Parietal lobe (tissue), 2 donors: Measurements from ENCODE around the gene RBM34. TPM values are rescaled to one million over a fixed set of nuclear protein-coding genes. Genes with fewer than 3 reads are reported as not detected.
A peak's percentile ranks its signal among the peaks of the same experiment; 100 is the strongest.

Source experiments
- small RNA-seq: library from RNA; depleted of rRNA; stranded (forward); fragments of <200 nt; gene quantifications from one replicate; pipeline ENCODE3, GENCODE V24; 2014; ENCODE audit warnings: low replicate concordance
- total RNA-seq: library from RNA; depleted of rRNA; stranded (reverse); fragments of >200 nt; gene quantifications from one replicate; pipeline ENCODE4 v1.2.3, GENCODE V29; 2014

Gene RBM34
- 43.5 TPM for total RNA-seq

DNA sequence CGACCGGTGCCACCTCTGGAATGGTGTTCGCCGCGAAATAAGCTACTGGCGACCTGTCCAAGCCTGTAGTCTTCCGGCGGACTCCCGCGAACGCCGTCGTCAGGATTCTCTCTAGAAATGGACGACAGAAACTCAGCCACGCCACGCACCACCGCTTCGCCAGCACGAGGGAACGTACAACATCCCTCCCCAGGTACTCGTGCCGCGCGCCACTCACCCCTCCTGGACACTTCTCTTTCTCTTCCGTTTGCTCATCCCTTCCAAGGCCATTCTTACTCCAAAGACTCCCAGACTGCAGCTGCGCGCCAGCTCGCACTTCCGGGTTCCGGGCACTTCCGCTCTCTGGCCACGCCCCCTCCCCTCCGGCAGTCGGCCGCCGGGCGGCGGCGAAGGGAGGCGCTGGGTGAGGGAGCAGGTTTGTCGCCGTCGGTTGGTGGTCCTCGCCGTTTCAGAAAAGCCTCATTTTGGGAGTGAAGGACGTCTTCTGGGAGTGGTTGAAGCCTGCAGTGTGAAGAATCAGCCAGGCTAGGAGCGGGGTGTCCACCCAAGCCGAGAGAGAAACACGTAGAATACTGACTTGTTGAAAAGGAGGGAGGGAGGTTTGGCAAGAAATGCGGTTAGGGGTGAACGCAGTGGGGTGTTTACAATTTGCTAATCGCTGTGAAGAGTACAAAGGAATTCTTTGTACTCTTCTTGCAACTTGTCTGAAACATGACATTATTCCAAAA, at the start of gene RBM34:
Gene RBM34 (minus strand): TSS at position 294 of the 728 bp plus-strand sequence. CDS start 24 bp downstream, at position 270.

GRCh38 chr1:235128456-235129328, 32.4 kb downstream of the RBM34 start, which contains the start of gene TOMM20:
TSS of gene TOMM20 (minus strand) at chr1:235128837. CDS start at chr1:235128715, 122 bp downstream.

Small RNA genes within 50 kb of the gene (small RNA-seq; reads per million reads assigned to genes)
- gene AL732292.1 (not detected), gene MIR4753 (not detected), gene SNORA14B (10.0 reads per million, percentile 90 among the genes with 10 or more reads in this experiment)

Other genes starting within 250 kb of the RBM34 start
- 153 TPM for gene TOMM20, start 32.4 kb downstream of the RBM34 start, total RNA-seq
- 108 TPM for gene ARID4B, start 166.9 kb upstream of the RBM34 start, total RNA-seq
- 21.6 TPM for gene GGPS1, start 167.3 kb upstream of the RBM34 start, total RNA-seq
- 48.2 TPM for gene TBCE, start 206.2 kb upstream of the RBM34 start, total RNA-seq